Thyroid gland (tissue), 4 donors: ENCODE results near the gene SDC4. TPM values are rescaled to one million over a fixed set of nuclear protein-coding genes. Genes with fewer than 3 reads are reported as not detected.

Source experiments
- DNase-seq, 2 donors: peaks; one replicate each; pipeline ENCODE4 v3.0.0-alpha.2; 2019
- H3K27ac ChIP-seq, 3 donors: fragments of 200-600 bp; sonication (generic); 1 replicate in 2 of 3; 2 replicates in 1 of 3; pipeline ENCODE4 v1.5.1; 2016 to 2019; ENCODE audit warnings: mild to moderate bottlenecking in 1 of 3, moderate library complexity in 1 of 3
- H3K27me3 ChIP-seq: fragments of 200-600 bp; sonication (generic); one replicate; pipeline ENCODE4 v1.5.1; 2019
- H3K36me3 ChIP-seq, 2 donors: fragments of 200-600 bp; sonication (generic); one replicate each; pipeline ENCODE4 v1.5.1; 2016 to 2019
- H3K4me1 ChIP-seq, 2 donors: fragments of 200-600 bp; sonication (generic); one replicate each; pipeline ENCODE4 v1.5.1; 2017 to 2019
- H3K4me3 ChIP-seq, 3 donors: fragments of 200-600 bp; sonication (generic); replicated peaks in 1 of 3; 1 replicate in 2 of 3; 2 replicates in 1 of 3; pipeline ENCODE4 v1.5.1; 2016; ENCODE audit warnings: mild to moderate bottlenecking in 1 of 3
- H3K9me3 ChIP-seq: fragments of 200-600 bp; sonication (generic); one replicate; pipeline ENCODE4 v1.5.1; 2017
- POLR2A ChIP-seq, 2 donors: fragments of 450-650 bp; IDR thresholded peaks; one replicate each; pipeline ENCODE4 v1.6.1; 2017; ENCODE audit warnings: antibody characterized with exemption in 2 of 2, mild to moderate bottlenecking in 2 of 2, moderate library complexity in 1 of 2
- WGBS, 2 donors: methylation state at CpG; one replicate each; pipeline ENCODE4 v1.1.5; 2017; 5-methylcytosine and 5-hydroxymethylcytosine counted together
- intact Hi-C: fragments of 100-400 bp; cut with DNase I; formaldehyde crosslinking; loops from one replicate; pipeline ENCODE4 v1.15.1; 2023
- total RNA-seq, 4 donors: library from RNA; depleted of rRNA; stranded (reverse); fragments of >200 nt; gene quantifications; one replicate each; pipeline ENCODE4 v1.2.3, GENCODE V29; 2016
- TF ChIP-seq, protein P1 (sequence below), 6 experiments: fragments of 200-600 bp in 3 of 6; fragments of 450-650 bp in 3 of 6; sonication (generic) in 3 of 6; IDR thresholded peaks; one replicate each; pipeline ENCODE4 v1.5.1; 2016 to 2019; ENCODE audit warnings: antibody characterized with exemption in 6 of 6, mild to moderate bottlenecking in 2 of 6, inconsistent platforms in 1 of 6, moderate library complexity in 1 of 6

The SDC4 gene
- total RNA-seq, 4 donors from 2014 or later, result 35.5 to 101 (median 63.3) TPM

GRCh38 chr20:45303586-45304463, 44.4 kb downstream of the SDC4 start:
- 54 to 58% methylated on average over 18 to 21 of the region's 47 CpGs for WGBS, 2 donors

GRCh38 chr20:45301824-45302271, 46.4 kb downstream of the SDC4 start:
- Histone ChIP-seq H3K4me1 (peaks cover 0 to 6% of the 10 kb centered on the region in 2 donors), H3K27ac (no peak overlapping the region), H3K9me3 (no peaks in the 10 kb centered on the region), H3K36me3 (no peaks in the 10 kb centered on the region), H3K27me3 (no peaks in the 10 kb centered on the region), H3K4me3 (no peak overlapping the region)
- intact Hi-C loops, result no loop called here
- 81 to 84% methylated on average over 5 of the region's 5 CpGs for WGBS, 2 donors
- DNase-seq, result no peak
- no peak for TF ChIP-seq POLR2A (IDR thresholded peaks at IDR 0.05)
- TF ChIP-seq, protein P1, sequence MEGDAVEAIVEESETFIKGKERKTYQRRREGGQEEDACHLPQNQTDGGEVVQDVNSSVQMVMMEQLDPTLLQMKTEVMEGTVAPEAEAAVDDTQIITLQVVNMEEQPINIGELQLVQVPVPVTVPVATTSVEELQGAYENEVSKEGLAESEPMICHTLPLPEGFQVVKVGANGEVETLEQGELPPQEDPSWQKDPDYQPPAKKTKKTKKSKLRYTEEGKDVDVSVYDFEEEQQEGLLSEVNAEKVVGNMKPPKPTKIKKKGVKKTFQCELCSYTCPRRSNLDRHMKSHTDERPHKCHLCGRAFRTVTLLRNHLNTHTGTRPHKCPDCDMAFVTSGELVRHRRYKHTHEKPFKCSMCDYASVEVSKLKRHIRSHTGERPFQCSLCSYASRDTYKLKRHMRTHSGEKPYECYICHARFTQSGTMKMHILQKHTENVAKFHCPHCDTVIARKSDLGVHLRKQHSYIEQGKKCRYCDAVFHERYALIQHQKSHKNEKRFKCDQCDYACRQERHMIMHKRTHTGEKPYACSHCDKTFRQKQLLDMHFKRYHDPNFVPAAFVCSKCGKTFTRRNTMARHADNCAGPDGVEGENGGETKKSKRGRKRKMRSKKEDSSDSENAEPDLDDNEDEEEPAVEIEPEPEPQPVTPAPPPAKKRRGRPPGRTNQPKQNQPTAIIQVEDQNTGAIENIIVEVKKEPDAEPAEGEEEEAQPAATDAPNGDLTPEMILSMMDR (IDR thresholded peaks at IDR 0.05), result no peak

More at GRCh38 chr20:45303586-45304463, 44.4 kb downstream of the SDC4 start:
- Histone ChIP-seq H3K36me3 (no peaks in the 10 kb centered on the region), H3K27me3 (no peaks in the 10 kb centered on the region), H3K4me1 (peaks cover 3 to 11% of the 10 kb centered on the region in 2 donors), H3K4me3 (no peak overlapping the region), H3K27ac (no peak overlapping the region), H3K9me3 (no peaks in the 10 kb centered on the region)
- DNase-seq, result no peak
- TF ChIP-seq, protein P1 (IDR thresholded peaks at IDR 0.05), result no peak
- no peak for TF ChIP-seq POLR2A (IDR thresholded peaks at IDR 0.05)
- intact Hi-C loops, result no loop called here

DNA sequence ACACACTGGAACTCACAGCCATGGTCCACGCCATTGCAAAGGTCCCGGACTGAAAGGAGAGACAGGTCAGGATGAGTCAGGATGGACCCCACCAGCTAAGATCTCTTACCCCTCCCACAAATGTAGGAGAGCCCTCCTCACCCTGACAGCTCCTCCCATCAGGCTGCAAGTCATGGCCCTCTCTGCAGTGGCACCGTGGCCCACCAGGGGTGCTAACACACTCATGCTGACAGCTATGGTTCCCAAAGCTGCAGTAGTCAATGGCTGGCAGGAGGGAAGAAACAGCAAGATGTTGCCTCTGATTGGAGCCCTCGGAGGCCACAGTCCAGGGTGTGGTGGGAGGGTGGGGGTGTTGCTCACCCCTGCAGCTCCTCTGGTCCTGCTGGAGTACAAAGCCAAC, 47.3 kb downstream of the SDC4 start:
- Histone ChIP-seq H3K36me3 (no peaks in the 10 kb centered on the region), H3K4me3 (no peak overlapping the region), H3K4me1 (no peaks in the 10 kb centered on the region), H3K27me3 (no peaks in the 10 kb centered on the region), H3K27ac (no peak overlapping the region), H3K9me3 (no peaks in the 10 kb centered on the region)
- TF ChIP-seq, protein P1 (IDR thresholded peaks at IDR 0.05), result peak in 1 of 6 experiments; percentile 20
- TF ChIP-seq POLR2A (IDR thresholded peaks at IDR 0.05), result no peak
- intact Hi-C loops, result no loop called here
- no peak for DNase-seq
- WGBS, 2 donors, result 30% methylated on average over 3 of the region's 4 CpGs; no CpG with 5 or more reads in 1 of the 2 donors

DNA sequence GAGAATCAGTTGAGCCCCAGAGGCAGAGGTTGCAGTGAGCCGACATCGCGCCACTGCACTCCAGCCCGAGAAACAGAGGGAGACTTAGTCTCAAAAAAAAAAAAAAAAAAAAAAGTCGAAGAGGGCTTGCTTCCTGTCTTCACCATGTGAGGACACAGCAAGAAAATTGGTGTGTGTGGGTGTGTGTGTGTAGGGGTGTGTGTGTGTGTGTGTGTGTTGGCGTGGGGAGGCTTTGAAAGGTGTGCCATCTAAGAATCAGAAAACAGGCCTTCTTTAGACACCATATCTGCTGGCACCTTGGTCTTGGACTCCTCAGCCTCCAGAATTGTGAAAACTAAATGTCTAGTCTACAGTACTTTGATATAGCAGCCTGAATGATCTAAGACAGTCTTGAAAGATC, 48.4 kb downstream of the SDC4 start:
- Histone ChIP-seq H3K4me1 (no peaks in the 10 kb centered on the region), H3K36me3 (no peaks in the 10 kb centered on the region), H3K27ac (no peak overlapping the region), H3K4me3 (no peak overlapping the region), H3K9me3 (no peaks in the 10 kb centered on the region), H3K27me3 (no peaks in the 10 kb centered on the region)
- TF ChIP-seq, protein P1 (IDR thresholded peaks at IDR 0.05), result no peak
- TF ChIP-seq POLR2A (IDR thresholded peaks at IDR 0.05), result no peak
- WGBS, 2 donors, result 92 to 94% methylated on average over 6 of the region's 6 CpGs
- no peak for DNase-seq
- intact Hi-C loops, result no loop called here
